GM21360 (cell line): ENCODE data around the gene ST3GAL3.

Source experiments
- ATAC-seq: cut with Tn5 transposase; IDR thresholded peaks from one replicate; pipeline ENCODE4 v1.9.1; 2021; ENCODE audit warnings: mild to moderate bottlenecking, moderate library complexity; ENCODE audit not compliant: unreplicated experiment

The ST3GAL3 gene

GRCh38 chr1:43957407-43958040 lies 250.2 kb downstream of the ST3GAL3 start:
- no peak for ATAC-seq

DNA sequence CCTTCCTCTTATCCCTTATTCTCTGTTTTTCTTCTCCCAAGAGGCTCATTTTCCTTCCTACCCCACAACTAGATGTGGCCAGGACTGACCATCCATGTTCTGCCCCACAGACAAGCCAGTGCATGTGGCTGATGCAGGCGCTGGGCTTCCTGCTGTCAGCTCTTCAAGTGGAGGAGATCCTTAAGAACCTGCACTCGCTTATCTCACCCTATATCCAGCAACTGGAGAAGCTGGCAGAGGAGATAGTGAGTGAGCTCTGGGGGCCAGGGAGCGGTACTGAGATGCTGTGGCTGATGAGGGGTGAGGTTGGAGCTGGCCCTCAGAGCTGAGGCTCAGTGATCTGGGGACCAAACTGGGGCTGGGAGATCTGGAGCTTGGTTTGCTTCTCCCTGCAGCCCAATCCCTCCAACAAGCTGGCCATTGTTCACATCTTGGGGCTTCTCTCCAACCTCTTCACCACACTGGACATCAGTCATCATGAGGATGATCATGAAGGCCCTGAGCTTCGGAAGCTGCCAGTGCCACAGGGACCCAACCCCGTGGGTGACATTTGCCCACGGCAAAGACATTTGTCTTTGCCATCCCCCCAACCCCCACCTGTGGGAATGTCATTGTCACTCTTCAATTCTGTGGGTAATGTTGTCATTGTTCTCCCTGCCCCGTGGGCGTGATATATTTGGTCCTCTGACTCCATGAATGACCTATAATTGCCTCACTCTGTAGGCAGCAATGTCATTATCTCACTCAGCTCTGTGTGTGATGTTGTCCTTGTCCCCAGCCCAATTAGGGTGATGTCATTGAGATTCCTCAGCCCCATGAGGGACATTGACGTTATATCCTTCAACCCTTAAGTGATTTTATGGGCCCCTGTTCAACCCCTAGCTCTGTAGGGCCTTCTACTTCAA lies 251.3 kb downstream of the ST3GAL3 start:
- ATAC-seq = no peak

DNA sequence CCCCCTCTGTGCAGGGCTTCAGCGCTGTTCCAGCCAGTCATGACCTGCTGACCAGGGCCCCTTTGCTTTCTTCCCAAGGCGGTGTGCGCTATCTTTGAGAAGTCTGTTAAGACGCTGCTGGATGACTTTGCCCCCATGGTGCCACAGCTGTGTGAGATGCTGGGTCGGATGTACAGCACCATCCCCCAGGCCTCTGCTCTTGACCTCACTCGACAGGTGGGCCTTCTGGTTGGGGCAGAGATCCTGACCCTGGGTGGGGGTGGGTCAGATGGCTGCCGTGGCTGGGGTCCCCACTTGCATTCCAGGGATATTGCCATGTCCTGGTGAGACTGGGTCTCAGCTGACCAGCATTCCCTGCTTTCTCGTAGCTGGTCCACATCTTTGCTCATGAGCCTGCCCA lies 253.5 kb downstream of the ST3GAL3 start:
- ATAC-seq = no peak

DNA sequence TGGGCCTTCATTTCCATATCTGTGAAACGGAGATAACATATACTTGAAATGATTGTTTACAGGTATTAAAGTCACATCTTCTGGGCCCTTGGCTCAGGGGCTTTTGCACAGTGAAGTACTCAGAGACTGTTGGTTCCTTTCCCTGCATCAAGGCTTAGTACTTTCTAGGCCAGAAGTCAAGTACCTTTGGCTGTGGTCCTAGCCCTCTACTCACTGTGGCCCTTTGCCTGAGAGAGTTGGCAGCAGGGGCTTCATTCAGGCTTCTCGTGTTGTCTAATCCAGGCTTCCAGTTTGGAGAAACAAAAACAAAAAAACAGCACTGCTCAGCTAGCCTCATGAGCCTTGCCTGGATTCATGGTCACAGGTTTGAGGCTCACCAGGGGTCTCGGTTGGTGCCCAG lies 254.4 kb downstream of the ST3GAL3 start:
- ATAC-seq = no peak

DNA sequence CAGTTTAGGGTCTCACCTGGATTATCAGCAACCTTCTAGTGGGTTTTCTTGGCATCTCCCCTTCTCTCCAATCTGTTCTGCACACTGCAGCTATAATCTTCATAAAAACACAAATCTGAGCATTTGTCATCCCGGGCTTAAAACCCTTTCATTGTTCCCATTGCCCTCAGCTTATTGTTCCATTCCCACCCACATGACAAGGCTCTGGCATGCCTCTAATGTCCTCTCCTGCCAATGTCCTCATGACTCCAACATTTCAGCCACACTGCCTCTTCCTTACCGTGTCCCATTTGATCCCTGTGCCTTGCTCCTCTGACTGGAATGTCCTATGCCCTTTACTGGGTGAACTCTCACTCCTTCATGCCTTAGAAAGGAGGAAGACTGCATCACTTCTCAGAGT lies 255.0 kb downstream of the ST3GAL3 start:
- no peak for ATAC-seq

DNA sequence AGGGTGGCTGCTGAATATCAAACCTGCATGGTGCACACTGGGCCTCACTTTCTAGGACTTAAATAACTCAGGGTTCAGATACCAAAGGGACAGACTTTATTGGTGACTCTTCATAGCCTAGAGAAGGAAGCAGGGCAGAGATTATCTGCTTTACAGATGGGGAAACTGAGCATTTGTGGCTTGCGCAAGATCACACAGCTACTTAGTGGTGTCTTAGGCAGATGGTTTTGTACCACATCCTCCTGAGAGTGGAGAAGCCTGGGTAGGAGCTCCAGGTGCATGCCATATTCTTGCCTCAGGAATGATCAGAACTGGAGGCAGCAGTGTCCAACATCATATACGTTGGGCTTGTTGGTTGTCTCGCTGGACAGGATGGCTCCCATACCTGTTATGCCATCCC lies 255.7 kb downstream of the ST3GAL3 start:
- no peak for ATAC-seq

- no peak for ATAC-seq
These were observed 256.6 kb downstream of the ST3GAL3 start for GRCh38 chr1:43963890-43964289.

GRCh38 chr1:43965316-43965715 lies 258.0 kb downstream of the ST3GAL3 start:
- ATAC-seq = no peak

DNA sequence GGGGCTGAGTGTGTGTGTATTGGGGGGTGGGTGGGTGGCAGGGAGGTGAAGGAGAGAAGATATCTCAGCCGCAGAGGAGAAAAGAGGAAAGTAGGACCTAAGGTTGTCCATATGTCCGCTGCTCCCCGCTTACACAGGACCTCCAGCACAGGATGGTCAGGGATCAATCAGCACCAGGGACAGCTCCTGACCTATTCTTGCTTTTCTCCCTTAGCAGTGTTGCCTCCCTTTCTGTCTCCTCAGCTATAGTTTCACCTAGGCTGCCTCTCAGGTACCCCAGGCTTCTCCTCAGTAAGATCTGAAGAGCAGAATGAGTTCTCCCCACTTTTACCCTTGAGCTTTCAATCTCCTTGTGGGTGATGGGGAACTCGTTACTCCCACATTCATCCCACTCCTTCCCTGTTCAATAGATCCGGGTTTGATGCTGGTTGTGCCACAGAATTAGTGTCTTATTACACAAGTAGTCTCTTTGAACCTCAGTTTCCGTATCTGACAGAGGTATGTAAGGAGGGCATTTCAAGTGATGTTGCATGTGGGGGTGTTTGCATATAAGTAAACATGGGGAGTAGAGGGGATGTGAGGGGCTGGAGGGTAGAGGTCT lies 261.1 kb downstream of the ST3GAL3 start:
- ATAC-seq = no peak

DNA sequence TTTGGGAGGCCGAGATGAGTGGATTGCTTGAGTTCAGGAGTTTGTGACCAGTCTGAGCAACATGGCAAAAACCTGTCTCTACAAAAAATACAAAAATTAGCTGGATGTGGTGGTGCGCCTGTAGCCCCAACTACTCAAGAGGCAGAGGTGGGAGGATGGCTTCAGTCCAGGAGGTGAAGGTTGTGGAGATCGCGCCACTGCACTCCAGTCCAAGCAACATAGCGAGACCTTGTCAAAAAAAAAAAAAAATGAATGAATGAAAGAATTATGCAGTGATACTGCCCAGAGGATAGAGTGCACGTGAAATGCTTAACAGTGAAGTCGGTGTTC lies 262.0 kb downstream of the ST3GAL3 start:
- no peak for ATAC-seq

- peak; percentile 82 for ATAC-seq
These were observed 262.6 kb downstream of the ST3GAL3 start, which contains the start of gene DPH2 for GRCh38 chr1:43969746-43970466. TSS of gene DPH2 (plus strand) at chr1:43970010. CDS start at chr1:43970176, 166 bp downstream.

DNA sequence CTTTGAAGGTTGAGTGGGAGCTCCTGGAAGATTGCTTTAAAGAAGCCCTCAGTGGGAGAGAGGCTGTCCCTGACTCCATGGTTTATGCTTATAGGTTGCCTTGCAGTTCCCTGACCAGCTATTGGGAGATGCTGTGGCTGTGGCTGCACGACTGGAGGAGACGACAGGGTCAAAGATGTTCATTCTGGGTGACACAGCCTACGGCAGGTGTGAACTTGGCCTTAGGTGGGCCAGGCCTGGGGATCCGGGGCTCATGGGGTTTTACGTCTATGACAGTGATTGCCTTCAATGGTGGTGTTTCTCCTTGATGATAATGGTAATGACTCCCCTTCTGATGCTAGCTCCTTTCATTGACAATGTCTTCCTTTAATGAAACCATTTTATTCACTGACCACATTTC lies 263.2 kb downstream of the ST3GAL3 start:
- no peak for ATAC-seq

DNA sequence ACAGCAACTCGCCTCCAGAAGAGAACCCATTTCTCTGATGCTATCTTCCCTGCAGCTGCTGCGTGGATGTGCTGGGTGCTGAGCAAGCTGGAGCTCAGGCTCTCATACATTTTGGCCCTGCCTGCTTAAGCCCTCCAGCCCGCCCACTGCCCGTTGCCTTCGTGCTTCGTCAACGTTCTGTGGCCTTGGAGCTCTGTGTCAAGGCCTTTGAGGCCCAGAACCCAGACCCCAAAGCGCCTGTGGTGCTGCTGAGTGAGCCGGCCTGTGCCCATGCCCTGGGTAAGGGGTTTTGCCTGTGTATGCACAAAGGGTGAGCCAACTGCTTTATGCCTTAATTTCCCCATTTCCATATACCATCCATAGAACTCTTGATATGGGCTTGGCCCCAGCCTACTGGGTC lies 263.6 kb downstream of the ST3GAL3 start:
- ATAC-seq = no peak

DNA sequence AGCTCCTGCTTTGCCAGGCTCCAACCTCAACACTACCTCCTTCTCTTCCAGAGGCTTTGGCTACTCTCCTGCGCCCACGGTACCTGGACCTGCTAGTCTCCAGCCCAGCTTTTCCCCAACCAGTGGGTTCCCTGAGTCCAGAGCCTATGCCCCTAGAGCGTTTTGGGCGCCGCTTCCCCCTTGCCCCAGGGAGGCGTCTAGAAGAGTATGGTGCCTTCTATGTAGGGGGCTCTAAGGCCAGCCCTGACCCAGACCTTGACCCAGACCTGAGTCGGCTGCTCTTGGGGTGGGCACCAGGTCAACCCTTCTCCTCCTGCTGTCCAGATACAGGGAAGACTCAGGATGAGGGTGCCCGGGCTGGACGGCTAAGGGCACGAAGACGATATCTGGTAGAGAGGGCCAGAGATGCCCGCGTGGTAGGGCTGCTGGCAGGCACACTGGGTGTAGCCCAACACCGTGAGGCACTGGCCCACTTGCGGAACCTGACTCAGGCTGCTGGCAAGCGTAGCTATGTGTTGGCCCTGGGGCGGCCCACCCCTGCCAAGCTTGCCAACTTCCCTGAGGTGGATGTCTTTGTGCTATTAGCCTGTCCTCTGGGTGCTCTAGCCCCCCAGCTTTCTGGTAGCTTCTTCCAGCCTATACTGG lies 264.1 kb downstream of the ST3GAL3 start:
- ATAC-seq = no peak

GRCh38 chr1:43973981-43974442 lies 266.7 kb downstream of the ST3GAL3 start:
- ATAC-seq = no peak

- peak; percentile 58 for ATAC-seq
These were observed 267.3 kb downstream of the ST3GAL3 start, which contains the start of gene ATP6V0B for GRCh38 chr1:43974443-43975248. TSS of gene ATP6V0B (plus strand) at chr1:43974960. CDS start at chr1:43975041, 81 bp downstream.

DNA sequence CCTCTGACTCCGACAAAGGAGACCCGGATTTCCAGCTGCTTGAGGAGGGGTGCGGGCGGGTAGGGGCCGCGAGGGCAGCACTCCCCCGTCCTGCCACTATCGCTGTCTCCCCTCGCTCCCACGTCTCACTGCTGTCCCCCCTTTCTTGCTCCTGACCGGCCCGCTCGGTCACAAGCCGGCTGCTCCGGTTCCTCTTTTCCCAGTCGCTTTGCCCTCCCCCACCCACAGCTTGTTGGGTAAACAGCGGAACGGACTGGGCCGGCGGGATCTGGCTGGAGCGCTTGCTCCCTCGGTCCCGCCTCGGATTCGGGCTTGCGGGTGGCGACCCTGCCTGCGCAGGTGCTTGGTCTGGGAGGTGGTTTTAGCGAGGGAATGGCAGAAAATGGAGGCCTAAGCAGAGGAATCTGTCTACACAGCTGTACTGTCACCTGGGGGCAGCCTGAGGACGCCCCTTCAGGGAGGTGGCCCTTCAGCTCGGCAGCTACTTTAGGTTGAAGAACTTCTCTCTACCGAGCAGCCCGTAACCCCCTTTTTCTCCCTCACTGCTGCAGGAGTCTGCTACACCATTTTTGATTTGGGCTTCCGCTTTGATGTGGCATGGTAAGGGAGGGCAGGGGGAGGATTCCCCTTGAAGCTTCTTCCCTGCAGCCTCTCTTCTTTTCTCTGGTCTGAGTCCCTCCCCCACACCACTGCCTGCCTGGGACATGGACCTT lies 268.1 kb downstream of the ST3GAL3 start:
- ATAC-seq = peak; percentile 4

DNA sequence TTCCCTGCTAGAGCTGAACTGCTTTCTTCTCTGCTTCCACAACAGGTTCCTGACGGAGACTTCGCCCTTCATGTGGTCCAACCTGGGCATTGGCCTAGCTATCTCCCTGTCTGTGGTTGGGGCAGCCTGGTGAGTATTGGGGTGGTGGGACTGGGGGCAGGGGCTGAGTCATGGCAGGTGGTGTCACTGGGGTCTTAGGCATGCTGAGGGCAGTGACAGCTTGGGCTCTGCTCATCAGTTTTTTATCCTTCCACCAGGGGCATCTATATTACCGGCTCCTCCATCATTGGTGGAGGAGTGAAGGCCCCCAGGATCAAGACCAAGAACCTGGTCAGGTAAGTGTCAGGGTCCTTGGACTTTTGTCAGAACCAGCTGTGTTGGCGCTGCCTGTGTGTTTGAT lies 268.7 kb downstream of the ST3GAL3 start:
- no peak for ATAC-seq

GRCh38 chr1:43976890-43977289 lies 269.6 kb downstream of the ST3GAL3 start:
- ATAC-seq = no peak
